SK-N-SH treated with all-trans-retinoic acid at 6 μM for 48 hours (cell line): Measurements from ENCODE around the gene GPR160.

Experiments used
- ATAC-seq: fragments of 200-7000 bp; cut with Tn5 transposase; 3 replicates; pipeline ENCODE4 v1.9.1; 2020; ENCODE audit warnings: mild to moderate bottlenecking, moderate library complexity
- ARNTL ChIP-seq: fragments of 450-650 bp; formaldehyde crosslinking; IDR thresholded peaks from 2 replicates; pipeline ENCODE4 v1.5.0; 2020; ENCODE audit warnings: low read depth, mild to moderate bottlenecking, moderate library complexity, borderline replicate concordance
- BACH2 ChIP-seq: fragments of 250-450 bp; sonication (Bioruptor Pico); IDR thresholded peaks from 2 replicates; pipeline ENCODE4 v1.9.0; 2021; ENCODE audit warnings: mild to moderate bottlenecking, borderline replicate concordance
- CREB5 ChIP-seq: fragments of 250-450 bp; sonication (Bioruptor Pico); IDR thresholded peaks from 2 replicates; pipeline ENCODE4 v1.5.1; 2020; ENCODE audit warnings: low read depth, mild to moderate bottlenecking, moderate library complexity
- CSDC2 ChIP-seq: fragments of 250-450 bp; sonication (Bioruptor Pico); IDR thresholded peaks from 2 replicates; pipeline ENCODE4 v1.5.0; 2020; ENCODE audit warnings: mild to moderate bottlenecking, moderate library complexity
- CSRNP3 ChIP-seq: fragments of 250-450 bp; sonication (Bioruptor Pico); IDR thresholded peaks from 2 replicates; pipeline ENCODE4 v1.5.1; 2021; ENCODE audit warnings: mild to moderate bottlenecking, moderate library complexity
- ESRRG ChIP-seq: fragments of 250-450 bp; sonication (Bioruptor Pico); IDR thresholded peaks from 2 replicates; pipeline ENCODE4 v1.6.1; 2021; ENCODE audit warnings: mild to moderate bottlenecking
- GLIS3 ChIP-seq: fragments of 250-450 bp; sonication (Bioruptor Pico); IDR thresholded peaks from 2 replicates; pipeline ENCODE4 v1.5.0; 2020; ENCODE audit warnings: mild to moderate bottlenecking, moderate library complexity
- OSR1 ChIP-seq: fragments of 250-450 bp; sonication (Bioruptor Pico); IDR thresholded peaks from 2 replicates; pipeline ENCODE4 v1.8.0; 2022; ENCODE audit warnings: moderate library complexity, mild to moderate bottlenecking, inconsistent platforms
- PATZ1 ChIP-seq: fragments of 250-450 bp; sonication (Bioruptor Pico); IDR thresholded peaks from 2 replicates; pipeline ENCODE4 v1.8.0; 2020; ENCODE audit warnings: mild to moderate bottlenecking, moderate library complexity, borderline replicate concordance
- POU6F1 ChIP-seq: fragments of 250-450 bp; sonication (Bioruptor Pico); IDR thresholded peaks from 2 replicates; pipeline ENCODE4 v1.8.0; 2021; ENCODE audit warnings: low read depth, mild to moderate bottlenecking, moderate library complexity, borderline replicate concordance
- PPARA ChIP-seq: fragments of 250-450 bp; sonication (Bioruptor Pico); IDR thresholded peaks from 2 replicates; pipeline ENCODE4 v1.5.0; 2020; ENCODE audit warnings: mild to moderate bottlenecking, borderline replicate concordance
- RARB ChIP-seq: fragments of 250-450 bp; sonication (Bioruptor Pico); IDR thresholded peaks from 2 replicates; pipeline ENCODE4 v1.8.0; 2021; ENCODE audit warnings: mild to moderate bottlenecking, moderate library complexity
- SNAI2 ChIP-seq: fragments of 250-450 bp; sonication (Bioruptor Pico); IDR thresholded peaks from 2 replicates; pipeline ENCODE4 v1.5.0; 2020; ENCODE audit warnings: mild to moderate bottlenecking, moderate library complexity
- TCF4 ChIP-seq: fragments of 250-450 bp; sonication (Bioruptor Pico); IDR thresholded peaks from 2 replicates; pipeline ENCODE4 v1.8.0; 2021; ENCODE audit warnings: mild to moderate bottlenecking, moderate library complexity, borderline replicate concordance
- TOX ChIP-seq: fragments of 250-450 bp; sonication (Bioruptor Pico); IDR thresholded peaks from 2 replicates; pipeline ENCODE4 v1.8.0; 2021; ENCODE audit warnings: mild to moderate bottlenecking, moderate library complexity, borderline replicate concordance
- ZC3H10 ChIP-seq: fragments of 250-450 bp; sonication (Bioruptor Pico); IDR thresholded peaks from 2 replicates; pipeline ENCODE4 v1.5.1; 2021; ENCODE audit warnings: mild to moderate bottlenecking, moderate library complexity
- ZFP3 ChIP-seq: fragments of 250-450 bp; sonication (Bioruptor Pico); IDR thresholded peaks from 2 replicates; pipeline ENCODE4 v1.5.0; 2020; ENCODE audit warnings: mild to moderate bottlenecking, moderate library complexity
- ZFP30 ChIP-seq: fragments of 450-650 bp; formaldehyde crosslinking; IDR thresholded peaks from 2 replicates; pipeline ENCODE4 v1.5.0; 2022; ENCODE audit warnings: mild to moderate bottlenecking, moderate library complexity
- ZNF8 ChIP-seq: fragments of 450-650 bp; formaldehyde crosslinking; IDR thresholded peaks from 2 replicates; pipeline ENCODE4 v1.5.0; 2020; ENCODE audit warnings: mild to moderate bottlenecking, moderate library complexity

GPR160 gene

GRCh38 chr3:170056710-170057454, 19.1 kb downstream of the GPR160 start (continued):
- TF ChIP-seq CREB5 (CRISPR knock-in tag) (no peak), OSR1 (no peak)
- TF ChIP-seq, all 23 proteins: peak for 0

- ATAC-seq = no peak
- TF ChIP-seq GLIS3 (CRISPR knock-in tag) (no peak), ZC3H10 (CRISPR knock-in tag) (no peak), PATZ1 (CRISPR knock-in tag) (no peak), CREB5 (CRISPR knock-in tag) (no peak), PPARA (CRISPR knock-in tag) (no peak), ZNF8 (CRISPR knock-in tag) (no peak), BACH2 (no peak), ZFP30 (CRISPR knock-in tag) (no peak), SNAI2 (no peak), ARNTL (CRISPR knock-in tag) (no peak), OSR1 (no peak)
Observed at GRCh38 chr3:170057550-170057949, 19.8 kb downstream of the GPR160 start.

- TF ChIP-seq GLIS3 (CRISPR knock-in tag) (no peak), TCF4 (CRISPR knock-in tag) (no peak), TOX (CRISPR knock-in tag) (no peak), CSRNP3 (CRISPR knock-in tag) (no peak), OSR1 (no peak), SNAI2 (no peak), CREB5 (CRISPR knock-in tag) (no peak), ZFP3 (CRISPR knock-in tag) (no peak), RARB (CRISPR knock-in tag) (no peak), ESRRG (CRISPR knock-in tag) (no peak), ZFP30 (CRISPR knock-in tag) (no peak), BACH2 (no peak), ZC3H10 (CRISPR knock-in tag) (no peak), PATZ1 (CRISPR knock-in tag) (no peak), CSDC2 (no peak), ARNTL (CRISPR knock-in tag) (no peak), POU6F1 (CRISPR knock-in tag) (no peak)
- TF ChIP-seq, all 23 proteins: peak for 0
- no peak for ATAC-seq
Observed at GRCh38 chr3:170058127-170058526, 20.3 kb downstream of the GPR160 start.
